ENCODE data around the gene TNKS2.

Gene TNKS2

DNA sequence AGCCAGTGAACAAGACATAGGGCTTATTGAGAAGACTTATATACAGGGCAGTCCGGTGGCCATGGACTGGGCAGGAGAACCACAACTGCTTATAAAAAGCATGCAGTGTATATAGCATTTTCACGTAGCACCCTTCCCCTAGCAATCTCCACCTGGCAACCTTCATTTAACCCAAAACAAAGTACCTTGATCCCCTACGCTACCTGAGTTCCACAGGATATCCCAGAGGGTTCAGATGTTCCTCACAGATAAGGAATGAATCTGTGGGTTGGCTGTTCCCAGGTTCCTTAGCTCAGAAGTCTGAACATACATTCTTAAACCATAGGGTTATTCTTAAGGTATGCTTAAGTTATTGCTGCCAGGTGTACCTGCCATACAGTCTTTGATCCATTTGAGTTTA lies 22.0 kb upstream of the TNKS2 start:
- Histone ChIP-seq H3K27ac (no peak overlapping the region), H3K4me3 (no peak overlapping the region)
- TF ChIP-seq, protein P1, sequence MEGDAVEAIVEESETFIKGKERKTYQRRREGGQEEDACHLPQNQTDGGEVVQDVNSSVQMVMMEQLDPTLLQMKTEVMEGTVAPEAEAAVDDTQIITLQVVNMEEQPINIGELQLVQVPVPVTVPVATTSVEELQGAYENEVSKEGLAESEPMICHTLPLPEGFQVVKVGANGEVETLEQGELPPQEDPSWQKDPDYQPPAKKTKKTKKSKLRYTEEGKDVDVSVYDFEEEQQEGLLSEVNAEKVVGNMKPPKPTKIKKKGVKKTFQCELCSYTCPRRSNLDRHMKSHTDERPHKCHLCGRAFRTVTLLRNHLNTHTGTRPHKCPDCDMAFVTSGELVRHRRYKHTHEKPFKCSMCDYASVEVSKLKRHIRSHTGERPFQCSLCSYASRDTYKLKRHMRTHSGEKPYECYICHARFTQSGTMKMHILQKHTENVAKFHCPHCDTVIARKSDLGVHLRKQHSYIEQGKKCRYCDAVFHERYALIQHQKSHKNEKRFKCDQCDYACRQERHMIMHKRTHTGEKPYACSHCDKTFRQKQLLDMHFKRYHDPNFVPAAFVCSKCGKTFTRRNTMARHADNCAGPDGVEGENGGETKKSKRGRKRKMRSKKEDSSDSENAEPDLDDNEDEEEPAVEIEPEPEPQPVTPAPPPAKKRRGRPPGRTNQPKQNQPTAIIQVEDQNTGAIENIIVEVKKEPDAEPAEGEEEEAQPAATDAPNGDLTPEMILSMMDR (IDR thresholded peaks at IDR 0.05): no peak
- DNase-seq (ENCODE audit: low spot score): no peak

DNA sequence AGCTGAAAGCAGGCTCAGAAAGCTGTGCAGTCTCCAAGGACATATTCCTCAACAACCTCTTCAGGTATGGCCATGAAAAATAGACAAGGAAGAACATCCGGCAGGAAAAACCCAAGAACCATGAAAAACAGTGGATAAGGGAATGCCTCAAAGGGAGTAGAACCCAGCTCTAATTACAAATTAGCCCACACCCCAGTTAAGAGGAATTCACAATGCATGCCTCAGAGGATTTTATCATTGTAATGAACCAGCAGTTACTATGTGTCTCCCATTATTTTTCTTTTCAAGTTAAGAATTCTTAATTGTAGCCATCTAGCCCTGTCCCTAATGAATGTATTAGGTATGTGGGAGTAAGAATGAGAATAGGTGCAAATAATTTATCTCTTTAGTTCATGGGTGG lies 19.7 kb upstream of the TNKS2 start:
- TF ChIP-seq, protein P1 (IDR thresholded peaks at IDR 0.05): no peak
- DNase-seq (ENCODE audit: low spot score): no peak
- H3K27ac ChIP-seq: no peak overlapping the region
- H3K4me3 ChIP-seq: no peak overlapping the region

DNA sequence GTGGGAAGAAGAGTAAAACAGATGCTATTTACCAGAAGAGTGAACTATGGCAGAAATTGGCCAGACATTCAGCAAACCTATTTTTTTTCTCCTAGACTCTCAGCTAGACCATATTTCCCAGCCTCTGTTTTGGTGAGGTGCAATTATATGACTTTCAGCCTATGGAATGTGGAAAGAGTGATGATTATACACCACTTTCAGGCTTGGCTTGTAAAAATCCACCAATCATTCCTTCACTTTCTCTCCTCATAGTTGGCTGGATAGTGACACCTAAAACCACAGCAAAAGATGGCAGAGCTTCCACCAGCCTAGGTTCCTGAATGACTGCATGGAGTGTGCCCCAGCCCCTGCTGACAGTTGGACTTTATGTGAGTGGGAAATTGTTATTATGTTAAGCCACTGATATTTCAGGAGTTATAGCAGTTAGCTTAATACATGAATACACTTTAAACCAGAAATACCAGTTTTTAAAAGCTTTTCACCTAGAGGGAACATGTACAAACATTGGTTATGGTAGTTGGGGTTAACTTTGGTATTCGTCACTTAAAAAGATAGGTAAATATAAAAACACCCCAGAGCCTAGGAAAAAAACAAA lies 19.1 kb upstream of the TNKS2 start:
- no peak overlapping the region for H3K27ac ChIP-seq
- no peak overlapping the region for H3K4me3 ChIP-seq
- DNase-seq (ENCODE audit: low spot score): no peak
- TF ChIP-seq, protein P1 (IDR thresholded peaks at IDR 0.05): no peak

DNA sequence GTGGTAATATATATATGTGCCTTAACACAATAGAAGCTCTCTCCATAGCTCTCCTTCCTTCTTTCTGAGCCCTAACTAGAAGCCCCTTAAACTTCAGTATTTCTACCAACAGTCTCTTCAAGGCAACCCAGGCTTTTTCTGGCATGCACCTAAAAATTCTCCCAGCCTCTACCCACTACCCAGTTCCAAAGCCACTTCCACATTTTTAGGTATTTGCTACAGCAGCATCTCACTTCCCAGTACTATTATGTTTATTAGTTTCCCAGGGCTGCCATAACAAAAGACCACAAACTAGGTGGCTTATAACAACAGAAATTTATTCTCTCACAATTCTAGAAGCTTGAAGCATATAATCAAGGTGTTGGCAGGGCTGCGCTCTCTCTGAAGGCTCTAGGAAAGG lies 15.7 kb upstream of the TNKS2 start:
- TF ChIP-seq, protein P1 (IDR thresholded peaks at IDR 0.05): no peak
- Histone ChIP-seq H3K27ac (no peak overlapping the region), H3K4me3 (no peak overlapping the region)
- no peak for DNase-seq (ENCODE audit: low spot score)

DNA sequence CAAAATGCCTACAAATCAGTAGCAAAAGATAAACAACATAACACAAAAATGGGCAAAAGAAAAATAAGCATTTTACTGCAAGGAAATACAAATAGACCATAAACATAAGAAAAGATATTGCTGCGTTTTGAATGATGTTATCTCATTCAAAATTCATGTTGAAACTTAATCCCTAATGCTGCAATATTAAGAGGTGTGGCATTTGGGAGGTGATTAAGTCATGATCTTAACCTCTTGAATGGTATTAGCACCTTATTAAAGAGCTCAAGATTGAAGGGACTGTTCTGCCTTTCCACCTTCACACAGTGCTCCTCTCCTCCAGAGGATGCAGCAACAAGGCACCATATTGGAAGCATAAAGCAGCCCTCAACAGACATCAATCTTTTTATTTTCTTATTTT lies 12.4 kb upstream of the TNKS2 start:
- no peak for DNase-seq (ENCODE audit: low spot score)
- TF ChIP-seq, protein P1 (IDR thresholded peaks at IDR 0.05): no peak
- Histone ChIP-seq H3K27ac (no peak overlapping the region), H3K4me3 (no peak overlapping the region)

DNA sequence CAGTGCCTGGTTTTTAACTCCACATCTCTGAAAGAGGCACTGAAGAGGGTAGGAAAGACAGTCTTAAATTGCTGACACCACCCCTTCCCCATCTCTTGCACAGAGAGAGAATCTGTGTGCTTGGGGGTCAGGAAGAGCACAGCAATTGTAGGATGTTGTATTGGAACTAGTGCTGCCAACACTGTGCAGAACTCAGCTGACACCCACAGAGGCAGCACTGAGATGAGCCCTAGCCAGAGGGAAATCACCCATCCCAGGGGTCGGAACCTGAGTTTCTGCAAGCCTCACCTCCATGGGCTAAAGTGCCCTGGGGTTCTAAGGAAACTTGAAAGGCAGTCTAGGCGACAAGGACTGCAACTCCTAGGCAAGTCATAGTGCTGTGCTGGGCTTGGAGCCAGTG lies 11.0 kb upstream of the TNKS2 start:
- no peak for DNase-seq (ENCODE audit: low spot score)
- TF ChIP-seq, protein P1 (IDR thresholded peaks at IDR 0.05): no peak
- no peak overlapping the region for H3K4me3 ChIP-seq

DNA sequence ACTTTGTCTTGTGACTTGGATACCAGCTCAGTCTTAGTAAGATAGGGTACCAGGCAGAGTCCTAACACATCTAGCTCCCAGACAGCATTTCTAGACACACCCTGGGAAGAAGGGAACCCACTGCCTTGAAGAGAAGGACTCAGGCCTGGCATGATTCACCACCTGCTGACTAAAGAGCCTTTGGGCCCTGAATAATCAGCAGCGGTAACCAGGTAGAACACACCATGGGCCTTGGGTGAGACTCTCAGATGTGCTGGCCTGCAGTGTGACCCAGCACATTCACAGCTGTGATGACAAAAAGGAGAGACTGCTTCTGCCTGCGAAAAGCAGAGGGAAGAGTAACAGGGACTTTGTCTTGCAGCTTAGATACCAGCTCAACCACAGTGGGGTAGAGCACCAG lies 10.4 kb upstream of the TNKS2 start:
- no peak for DNase-seq (ENCODE audit: low spot score)

More for the DNA sequence above, 11.0 kb upstream of the TNKS2 start:
- H3K27ac ChIP-seq: no peak overlapping the region

More for the DNA sequence above, 10.4 kb upstream of the TNKS2 start:
- TF ChIP-seq, protein P1 (IDR thresholded peaks at IDR 0.05): no peak
- Histone ChIP-seq H3K4me3 (no peak overlapping the region), H3K27ac (no peak overlapping the region)
